Activated effector memory CD4-positive, alpha-beta T cell treated with anti-CD3 and anti-CD28 coated beads, Interleukin-2, amount 50 U/mL, for 16 hours (primary cell): Measurements from ENCODE around the gene SCAANT1.

Source experiments
- DNase-seq: peaks from one replicate; pipeline ENCODE4 v3.0.0-alpha.2; 2020

SCAANT1 gene

DNA sequence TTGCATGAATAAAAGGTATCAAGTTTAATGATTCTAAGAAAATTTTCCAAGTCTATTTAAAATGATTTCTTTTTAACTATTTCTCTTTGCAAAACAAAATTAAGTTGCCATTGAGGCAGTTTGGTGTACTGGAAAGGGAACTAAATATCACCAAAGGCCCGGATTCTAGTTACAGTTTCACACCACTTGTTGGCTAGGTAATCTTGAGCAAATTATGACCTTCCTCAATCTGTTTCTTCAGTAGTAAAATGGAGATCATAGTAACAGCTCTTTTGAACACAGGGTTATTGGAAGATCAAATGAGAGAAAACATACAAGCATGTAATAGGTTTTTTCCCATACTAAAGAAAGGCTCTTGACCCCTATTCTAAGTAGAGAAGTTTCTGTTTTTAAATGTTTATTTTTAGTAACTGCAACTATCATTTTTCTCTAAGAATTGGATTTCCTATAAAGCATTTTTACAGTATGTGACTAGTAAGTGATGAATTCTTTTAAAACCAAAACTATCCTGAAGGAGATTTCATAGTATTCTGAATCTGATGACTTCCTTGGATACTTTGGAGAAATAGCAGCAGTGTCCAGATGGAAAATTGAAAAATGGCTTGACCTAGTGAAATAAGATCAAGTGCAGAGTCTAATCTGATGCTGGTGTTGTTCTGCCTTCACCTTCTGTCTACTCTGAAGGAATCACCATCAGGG lies 15.7 kb downstream of the SCAANT1 start:
- no peak for DNase-seq

DNA sequence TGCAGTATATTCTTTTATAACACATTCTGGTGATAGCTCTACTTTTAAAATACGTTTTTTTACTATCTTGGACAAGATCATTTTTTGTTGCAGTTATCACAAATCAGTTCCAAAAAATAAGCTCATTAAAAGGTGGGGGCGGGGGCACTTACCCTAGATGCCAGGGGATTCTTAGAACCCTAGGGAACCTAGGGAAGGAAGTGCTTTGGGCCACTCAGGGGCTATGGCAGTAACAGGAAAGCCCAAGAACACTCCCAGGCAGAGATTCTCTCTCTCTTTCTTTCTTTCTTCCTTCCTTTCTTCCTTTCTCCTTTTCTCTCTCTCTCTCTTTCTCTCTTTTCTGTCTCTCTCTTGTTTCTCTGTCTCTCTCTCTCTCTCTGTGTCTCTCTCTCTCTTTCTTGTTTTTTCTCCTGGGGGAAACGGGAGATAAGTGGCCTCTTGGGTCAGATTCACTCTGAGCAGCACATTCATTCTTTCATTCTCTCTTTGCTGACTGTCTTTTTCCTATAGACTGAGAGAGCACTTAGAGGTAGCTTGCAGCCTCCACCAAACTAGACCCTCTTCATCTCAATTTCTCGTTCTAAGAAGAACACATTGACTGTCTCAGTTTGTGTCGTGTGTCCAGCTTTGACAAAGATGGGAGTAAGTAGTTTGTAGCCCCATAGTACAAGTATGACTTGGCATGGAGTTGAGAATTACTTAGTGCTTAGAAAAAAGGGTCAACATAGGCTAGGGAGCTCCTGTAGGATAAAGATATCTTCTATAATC lies 16.6 kb downstream of the SCAANT1 start:
- no peak for DNase-seq

DNA sequence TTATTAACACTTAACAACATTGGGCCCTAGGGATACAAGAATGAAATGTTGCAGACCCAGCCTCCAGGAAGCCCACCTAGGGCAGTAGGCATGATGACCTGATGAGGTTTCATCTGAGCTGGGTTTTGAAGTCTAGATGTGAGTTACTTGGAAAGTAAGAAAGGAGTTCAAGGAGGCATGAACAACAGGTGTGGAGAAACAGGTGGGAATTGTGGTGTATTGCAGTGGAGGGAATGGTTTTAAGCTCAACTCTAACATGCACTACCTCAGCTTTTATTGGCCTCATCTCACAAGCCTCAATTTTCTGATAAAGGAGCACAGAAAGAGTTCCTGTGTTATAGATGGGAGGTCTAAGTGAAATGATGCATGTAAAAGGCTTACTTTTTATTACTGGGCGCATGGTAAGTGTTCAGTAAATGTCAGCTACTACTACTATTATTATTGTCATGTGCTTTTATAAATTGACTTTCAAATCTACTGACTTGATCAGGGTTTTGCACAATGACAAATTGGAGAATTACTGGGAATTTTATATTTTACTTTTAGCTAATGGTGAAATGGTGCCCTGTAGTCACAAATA lies 19.3 kb downstream of the SCAANT1 start:
- no peak for DNase-seq

DNA sequence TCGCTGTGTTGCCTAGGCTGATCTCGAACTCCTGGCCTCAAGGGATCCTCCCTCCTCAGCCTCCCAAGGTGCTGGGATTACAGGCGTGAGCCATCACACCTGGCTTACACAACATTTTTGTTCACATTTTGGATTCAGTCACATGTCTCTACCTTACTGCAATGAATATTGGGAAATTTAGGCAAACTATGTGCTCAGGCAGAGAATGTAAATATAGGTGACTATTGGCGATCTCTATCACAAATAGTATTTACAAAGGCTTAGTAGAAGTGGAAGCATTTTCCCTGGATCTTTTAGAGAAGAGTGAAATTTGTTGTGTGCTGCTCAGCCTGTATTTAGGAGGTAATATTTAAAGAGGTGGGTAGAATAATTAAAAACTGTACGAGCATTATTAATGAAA lies 20.7 kb downstream of the SCAANT1 start:
- no peak for DNase-seq

DNA sequence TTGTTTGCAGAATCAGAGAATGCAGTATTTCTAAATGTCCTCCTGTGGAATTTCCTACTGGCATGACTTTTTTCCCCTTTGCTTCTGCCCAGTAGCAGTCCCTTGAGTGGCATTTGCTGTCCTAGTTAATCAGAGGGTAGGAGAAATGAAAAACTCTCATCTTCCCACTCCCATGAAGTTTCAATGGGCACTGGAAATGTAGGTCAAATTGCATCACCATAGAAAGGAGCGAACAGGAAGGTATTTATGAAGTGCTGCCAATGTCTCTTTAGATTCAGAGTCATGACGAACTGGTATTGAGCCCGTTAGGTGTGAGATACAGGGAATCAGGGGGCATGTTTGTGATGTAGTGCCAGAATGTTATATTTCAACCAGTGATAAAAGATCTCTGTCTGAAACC lies 25.3 kb downstream of the SCAANT1 start:
- DNase-seq = no peak

DNA sequence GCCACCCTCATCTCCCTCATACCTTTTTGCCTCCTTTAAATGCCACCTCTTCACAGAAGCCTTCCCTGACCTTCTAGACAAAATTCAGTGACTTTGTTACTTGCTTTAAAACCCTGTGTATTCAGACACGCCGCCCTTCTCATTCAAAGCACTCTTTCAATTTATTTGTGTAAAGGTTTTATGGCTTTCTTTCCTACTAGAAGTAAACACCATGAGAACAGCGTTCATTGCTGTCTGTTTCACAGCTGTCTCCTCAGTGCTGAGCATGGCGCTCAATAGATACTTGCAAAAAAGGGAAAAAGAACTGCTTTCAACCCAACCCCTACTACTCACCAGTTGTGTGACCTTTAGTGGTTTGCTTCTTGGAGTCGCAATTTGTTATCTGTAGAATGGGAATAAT lies 31.5 kb downstream of the SCAANT1 start:
- DNase-seq = no peak

DNA sequence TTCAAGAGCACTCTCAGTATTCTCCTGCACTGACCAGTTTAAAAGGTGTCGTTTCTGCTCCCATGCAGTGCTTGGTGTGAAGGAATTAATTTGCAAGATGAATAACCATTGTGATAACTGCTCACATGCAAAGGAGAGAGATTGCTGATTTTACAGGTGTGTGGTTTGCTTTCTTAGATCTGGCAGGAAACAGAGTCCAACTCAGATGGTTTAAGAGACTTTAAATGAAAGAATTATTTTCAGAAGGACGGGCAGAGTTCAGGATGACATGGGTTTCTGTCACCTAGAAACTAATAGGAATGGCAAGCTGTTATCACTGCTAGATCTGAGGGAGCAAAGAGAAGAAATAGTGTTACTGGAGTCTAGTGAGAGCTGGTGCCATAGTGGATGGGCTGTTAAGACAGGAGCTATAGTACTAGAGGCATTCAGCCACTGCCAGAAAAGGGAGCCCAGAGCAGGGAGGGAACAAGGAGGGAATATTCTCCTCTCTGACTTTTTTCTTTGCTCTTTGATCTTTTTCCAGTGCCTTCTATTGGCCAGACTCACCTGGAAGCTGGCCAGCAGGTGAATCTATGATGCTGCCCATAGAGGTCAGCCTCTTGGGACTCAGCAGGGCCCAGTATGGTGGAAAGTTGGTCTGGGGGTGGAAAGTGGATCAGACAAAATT lies 33.7 kb downstream of the SCAANT1 start:
- no peak for DNase-seq

DNA sequence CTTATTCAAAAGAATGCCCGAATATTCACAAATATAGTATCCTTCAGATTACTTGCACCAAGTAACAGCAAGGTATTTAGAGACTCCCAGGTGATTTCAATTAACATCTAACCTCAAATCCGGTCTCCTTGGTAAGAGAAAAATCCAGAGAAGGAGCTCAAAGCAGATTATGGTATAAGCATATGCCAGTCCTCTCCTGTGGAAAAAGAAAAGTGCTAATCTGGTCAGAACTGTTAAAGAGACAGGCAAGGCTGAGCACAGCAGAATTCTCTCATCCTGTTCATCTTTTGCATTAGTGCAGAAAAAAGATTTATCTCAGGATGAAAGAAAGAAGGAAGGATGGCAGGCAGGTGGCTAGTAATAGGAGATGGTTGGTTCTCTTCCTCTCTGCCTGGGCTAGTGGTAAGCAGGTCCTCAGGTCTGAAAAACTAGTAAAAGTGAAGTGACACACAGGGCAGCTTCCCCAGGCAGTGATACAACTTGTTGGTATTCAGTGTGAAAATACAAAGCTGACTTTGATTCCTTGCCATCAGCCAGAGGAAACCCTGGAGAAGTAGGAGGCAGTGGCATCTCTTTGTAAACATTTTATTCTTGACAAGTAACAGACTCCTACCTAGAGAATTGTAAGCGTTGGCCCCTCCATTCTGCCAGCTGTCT lies 34.3 kb downstream of the SCAANT1 start:
- DNase-seq = no peak

DNA sequence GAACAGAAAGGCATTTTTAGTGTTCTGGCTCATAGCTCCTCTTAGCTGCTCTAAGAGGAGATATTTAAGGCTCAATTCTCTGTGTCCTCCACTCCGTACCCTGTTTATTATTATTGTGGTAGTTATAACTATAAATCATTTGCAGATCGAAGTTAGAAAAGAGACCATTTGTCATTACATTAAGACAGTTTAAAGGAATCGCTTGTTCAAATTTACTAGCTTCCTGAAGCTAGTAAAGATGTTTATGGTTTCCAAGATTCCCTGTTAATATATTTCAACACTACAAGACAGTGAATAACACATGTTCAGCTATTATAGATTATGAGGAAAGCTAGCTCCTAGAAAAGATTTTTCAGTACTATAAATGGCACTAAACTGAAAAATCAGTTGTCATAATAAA lies 35.9 kb downstream of the SCAANT1 start:
- DNase-seq = no peak

DNA sequence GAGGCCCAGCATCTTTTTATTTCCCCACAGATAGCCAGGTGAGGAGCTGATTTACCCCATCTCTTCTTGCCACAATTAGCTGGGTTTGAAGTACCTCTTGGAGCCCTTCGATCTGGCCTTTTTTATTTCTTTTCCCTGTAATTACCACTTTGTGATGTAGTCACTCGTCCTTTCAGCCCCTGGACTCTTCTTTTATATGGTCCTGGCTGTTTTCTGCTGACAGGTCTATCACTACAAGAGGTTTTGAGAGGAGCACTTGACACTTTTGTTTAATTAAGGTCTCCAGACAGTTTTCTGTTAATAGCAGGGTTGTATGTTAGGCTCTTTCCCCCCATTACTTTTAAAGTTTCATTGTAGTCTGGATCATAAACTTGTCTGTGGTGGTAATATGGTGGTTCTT lies 36.7 kb downstream of the SCAANT1 start:
- DNase-seq = no peak

DNA sequence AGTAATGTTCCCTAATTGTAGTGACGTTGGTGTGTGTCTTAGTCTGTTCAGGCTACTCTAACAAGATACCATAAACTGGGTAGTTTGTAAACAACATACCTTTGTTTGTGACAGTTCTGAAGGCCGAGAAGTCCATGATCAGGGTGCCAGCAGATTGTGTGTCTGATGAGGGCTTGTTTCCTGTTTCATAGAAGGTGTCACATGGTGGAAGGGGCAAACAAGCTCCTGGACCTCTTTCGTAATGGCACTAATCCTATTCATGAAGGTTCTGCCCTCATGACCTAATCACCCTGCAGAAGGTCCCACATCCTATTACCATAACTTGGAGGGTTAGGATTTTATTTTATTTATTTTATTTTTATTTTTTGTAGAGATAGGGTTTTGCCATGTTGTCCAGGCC lies 37.4 kb downstream of the SCAANT1 start:
- DNase-seq = no peak

DNA sequence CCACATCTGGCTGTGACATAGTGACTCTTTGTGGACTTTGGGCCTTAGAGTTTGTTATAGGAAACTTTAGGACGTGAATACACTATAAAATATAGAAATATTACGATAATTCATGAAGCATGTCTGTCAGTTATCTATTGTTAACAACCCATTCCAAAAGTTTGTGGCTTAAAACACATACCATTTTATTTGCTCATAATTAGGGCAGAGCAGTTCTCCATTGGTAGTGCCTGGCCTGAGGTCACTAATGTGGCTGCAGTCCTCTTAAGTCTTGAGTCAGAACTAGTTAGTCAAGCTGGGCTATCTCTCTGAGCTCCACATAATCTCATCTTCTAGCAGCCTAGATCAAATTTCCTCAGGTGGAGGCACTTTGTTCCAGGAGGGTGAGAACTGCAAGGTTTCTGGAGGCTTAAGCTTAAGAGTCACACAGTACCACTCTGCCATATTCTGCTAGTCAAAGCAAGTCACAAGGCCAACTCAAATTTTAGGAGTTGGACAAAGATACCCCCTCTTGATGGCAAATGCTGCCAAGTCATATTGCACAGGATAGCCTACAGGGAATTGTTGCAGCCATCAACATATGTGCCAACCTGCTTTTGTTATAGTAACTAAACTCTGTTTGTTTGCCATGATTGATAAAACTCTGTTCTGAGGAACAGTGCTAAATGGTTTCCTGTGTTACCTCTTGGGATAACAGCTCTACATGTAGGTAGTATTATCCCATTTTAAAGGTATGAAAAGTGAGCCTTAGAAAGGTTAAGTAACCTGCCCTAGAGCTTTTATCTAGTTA lies 39.9 kb downstream of the SCAANT1 start:
- no peak for DNase-seq

DNA sequence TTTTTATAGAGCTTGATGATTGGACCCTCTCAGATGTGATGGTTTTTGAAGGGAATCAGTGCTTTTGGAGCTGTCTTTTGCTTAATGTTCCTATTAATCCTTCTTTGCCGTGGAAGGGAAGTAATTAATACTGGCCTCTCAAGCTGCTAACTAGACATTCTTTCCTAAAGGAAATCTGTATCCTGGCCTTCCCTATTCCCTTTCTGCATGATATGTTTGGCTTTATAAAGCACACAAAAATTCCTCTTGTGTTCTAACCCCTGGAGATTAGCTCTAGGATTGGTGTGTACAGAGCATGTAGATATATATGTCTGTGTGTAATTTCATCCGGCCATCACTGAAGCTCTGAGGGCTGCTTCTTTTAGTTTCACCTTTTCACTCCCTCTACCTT lies 41.6 kb downstream of the SCAANT1 start:
- DNase-seq = no peak

DNA sequence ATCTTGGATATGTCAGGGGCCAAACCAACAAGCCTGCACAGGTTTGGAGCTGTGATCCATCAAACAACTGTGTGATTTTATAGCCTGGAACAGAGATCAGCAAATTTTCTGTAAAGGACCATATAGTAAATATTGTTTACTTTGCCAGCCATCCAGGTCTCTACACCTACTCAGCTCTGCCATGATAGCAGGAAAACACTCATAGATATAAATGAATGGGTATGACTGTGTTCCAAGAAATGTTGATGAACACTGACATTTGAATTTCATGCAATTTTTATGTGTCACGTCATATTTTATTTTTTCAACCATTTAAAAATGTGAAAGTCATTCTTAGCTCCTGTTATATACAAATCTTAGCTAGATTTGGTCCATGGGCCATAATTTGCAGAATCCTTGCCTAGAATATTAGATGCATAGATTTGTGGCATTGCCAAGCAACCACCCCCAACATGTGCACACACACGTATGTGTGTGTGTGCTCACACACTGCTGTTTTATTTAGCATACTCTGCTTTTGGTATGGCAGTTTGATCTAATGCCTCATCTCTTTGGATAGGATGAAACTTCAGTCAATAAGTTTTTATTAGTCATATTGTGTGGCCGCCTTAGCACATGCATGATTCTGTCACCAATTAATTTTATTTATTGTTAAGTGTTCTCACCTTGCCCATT lies 42.1 kb downstream of the SCAANT1 start:
- no peak for DNase-seq

DNA sequence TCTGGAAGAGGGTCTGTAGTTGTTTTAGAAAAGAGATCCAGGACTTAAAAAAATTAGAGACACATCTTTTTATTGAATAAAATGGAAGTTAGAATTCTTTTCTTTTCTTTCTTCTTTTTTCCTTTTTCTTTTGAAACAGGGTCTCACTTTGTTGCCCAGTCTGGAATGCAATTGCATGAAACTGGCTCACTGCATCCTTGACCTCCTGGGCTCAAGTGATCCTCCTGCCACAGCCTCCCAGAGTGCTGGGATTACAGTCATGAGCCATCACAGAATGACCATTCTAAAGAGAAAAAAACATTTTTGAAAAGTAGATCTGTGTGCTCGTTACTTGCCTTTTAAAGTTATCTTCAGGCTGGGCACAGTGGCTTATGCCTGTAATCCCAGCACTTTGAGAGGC lies 45.0 kb downstream of the SCAANT1 start:
- DNase-seq = no peak

DNA sequence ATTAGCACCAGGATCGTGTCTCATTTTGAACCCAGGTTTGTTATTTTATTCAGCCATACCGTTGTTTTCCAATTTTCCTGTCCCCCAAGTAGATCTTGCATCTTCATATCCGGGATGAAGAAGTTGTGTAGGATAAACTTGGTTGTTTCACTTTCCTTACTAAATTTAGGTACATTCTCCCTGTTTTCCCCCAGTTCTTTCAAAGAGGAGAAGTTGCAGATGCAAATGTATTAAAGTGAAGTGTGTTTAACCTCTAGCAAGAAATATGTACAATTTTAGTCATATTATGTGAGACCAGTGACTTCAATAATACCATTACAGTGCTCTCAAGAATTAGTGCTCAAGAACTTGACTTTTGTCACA lies 47.2 kb downstream of the SCAANT1 start:
- no peak for DNase-seq

DNA sequence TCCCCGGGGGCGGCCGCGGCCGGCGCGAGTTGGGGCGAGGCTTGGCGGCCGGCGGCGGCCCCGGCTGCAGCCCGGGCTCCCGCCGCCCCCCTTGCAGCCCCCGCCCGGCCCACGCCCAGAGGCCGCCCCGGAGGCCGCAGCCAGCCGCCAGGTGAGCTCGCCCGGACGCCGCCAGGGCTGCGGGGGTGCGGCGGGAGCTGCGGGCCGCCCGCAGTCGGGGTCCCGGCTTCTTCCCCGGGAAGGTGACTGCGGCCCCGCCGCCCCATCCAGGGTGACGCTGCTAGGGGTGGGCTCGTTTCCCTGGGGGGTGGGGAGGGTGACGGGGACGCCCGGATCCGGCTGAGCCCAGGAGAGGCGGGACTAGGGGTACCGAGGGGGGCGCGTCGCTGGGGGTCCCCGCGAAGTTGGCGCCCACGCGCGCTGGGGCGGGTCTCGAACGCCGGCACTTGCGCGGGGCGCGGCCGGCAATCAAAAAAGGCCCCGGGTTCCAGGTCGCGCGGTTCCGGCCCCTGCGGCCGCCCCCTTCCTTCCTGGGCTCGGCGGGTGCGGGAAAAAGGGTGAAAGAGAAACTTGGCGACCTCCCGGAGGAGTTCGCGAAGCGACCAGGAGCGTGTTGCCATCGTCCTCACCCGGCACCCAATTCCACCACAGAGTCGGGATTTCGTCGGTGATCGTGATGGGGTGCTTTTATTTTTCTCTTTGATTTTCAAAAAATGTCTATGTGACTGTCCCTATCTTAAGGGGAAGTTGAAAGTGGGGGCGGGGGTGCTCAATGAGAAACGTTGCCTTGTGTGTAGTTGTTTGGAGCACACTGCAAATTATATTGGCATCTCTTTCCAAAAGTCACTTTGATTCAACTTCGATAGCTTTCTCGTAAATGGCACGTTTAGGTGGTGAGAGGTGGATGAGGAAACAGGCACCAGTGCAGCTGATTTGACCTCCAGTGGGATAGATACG lies 47.9 kb downstream of the SCAANT1 start:
- DNase-seq = peak; percentile 78

DNA sequence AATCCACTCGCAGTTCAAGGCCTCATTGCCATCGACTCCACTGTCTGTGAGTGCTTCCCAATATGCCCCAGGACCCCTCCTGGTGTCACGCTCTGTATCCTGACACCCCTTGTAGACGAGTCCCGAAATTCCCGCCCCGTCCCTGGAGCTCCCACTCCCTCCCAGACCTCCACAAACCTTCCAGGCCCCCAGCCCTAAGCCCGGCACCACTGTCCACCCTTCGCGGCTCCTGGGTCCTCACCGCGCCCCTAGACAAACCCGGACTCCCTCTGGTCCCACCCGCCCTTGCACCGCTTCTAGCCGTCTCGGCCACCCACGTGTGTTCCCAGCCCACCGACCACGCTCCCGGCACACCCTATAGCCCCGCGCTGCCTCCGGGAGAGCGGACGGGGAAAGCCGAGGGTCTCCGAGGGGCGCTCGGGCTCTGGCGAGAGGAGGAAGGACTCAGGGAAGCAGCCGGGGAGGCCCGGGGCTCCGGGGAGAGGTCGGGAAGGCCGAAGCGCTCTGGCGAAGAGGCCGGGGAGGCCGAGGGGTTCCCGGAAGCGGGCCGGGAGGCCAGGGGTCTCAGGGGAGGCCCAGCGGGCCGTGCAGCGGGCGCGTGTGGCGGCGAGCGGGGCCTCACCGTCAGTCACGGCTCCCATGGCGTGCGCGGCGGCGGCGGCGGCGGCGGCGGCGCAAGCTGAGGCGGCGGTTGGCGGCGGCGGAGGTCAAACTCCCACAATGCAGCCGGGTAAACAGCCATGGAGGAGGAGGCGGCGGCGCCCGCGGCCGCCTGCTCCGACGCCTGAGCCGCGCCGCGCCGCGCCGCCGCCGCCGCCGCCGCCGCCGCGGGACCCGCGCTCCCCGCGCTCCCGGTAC lies 48.8 kb downstream of the SCAANT1 start, which contains the start of the genes ATXN7 and THOC7:
Gene ATXN7, plus strand, starts transcription at position 718 of the 858 bp plus-strand sequence. CDS start 48,732 bp downstream, outside the sequence.
Gene THOC7, minus strand, starts transcription at position 656 of the 858 bp plus-strand sequence. Its CDS starts 15 bp downstream, at position 641.
- DNase-seq = peak; percentile 90

DNA sequence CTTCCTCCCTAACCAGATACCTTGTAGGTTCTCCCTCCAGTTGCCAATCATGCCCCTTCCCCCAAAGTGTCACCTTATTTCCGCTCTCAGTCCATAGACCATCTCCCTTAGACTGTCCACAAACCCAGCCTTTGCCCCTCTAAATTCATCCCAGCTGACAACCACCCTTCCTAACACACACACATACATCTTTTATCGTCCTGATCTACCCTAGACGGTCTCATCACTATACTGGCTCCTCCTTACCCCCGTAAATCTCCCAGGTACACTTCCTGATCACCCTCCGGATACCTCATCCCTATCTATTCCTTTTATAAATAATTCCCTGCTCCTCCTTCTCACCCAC lies 49.4 kb downstream of the SCAANT1 start:
- no peak for DNase-seq
